Measurements from ENCODE around the gene KIF3B.

GRCh38 chr20:32230707-32231106 lies 46.7 kb upstream of the KIF3B start:
- no peak for TF ChIP-seq CTCF (IDR thresholded peaks at IDR 0.05 in 4 of 5, conservative IDR thresholded peaks at IDR 0.05 in 1 of 5)
- TF ChIP-seq POLR2A (IDR thresholded peaks at IDR 0.05): no peak
